Measurements from ENCODE around the gene SLC24A1.

Gene SLC24A1

DNA sequence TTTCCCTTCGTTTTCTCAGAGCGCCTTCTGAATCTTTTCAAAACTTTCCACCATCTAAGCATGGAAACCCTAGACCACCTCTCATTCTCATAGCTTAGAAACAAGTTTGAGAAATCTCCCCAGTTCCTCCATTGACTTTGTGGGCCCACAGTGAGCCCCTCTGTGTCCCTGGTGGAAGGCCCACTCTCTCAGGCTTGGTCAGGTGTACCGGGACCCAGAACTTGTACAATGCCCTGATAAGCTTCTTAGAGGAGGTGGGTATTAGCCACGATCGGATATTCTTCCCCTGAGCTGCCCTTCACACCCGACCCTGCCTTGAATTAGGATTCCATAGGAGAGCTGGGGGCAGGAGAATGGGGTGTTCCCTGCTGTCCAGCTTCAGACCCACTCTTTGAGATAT is at the start of gene SLC24A1:
Gene SLC24A1, plus strand, starts transcription at position 301 of the 400 bp plus-strand sequence. CDS start 2,143 bp downstream, outside the sequence.
- Histone ChIP-seq H3K9me3 (ENCODE audit: control insufficient read depth in 1 of 2, low read length in 2 of 2) (no peaks in the 10 kb centered on the region), H3K36me3 (ENCODE audit: control insufficient read depth in 1 of 2, insufficient read depth in 2 of 2, low read length in 2 of 2) (peaks cover 3 to 4% of the 10 kb centered on the region in 2 donors), H3K27ac (ENCODE audit: low read length) (no peak within 1 kb of the TSS), H3K4me3 (ENCODE audit: low read depth in 1 of 2, low read length in 2 of 2) (no peak within 1 kb of the TSS), H3K4me1 (ENCODE audit: control insufficient read depth in 1 of 2, insufficient read depth in 2 of 2, low read length in 2 of 2) (no peaks in the 10 kb centered on the region), H3K27me3 (ENCODE audit: low read depth, low read length) (no peaks in the 10 kb centered on the region)

GRCh38 chr15:65571971-65572370 is 49.8 kb upstream of the SLC24A1 start:
- no peak overlapping the region for H3K27ac ChIP-seq (ENCODE audit: low read length)
- H3K36me3 ChIP-seq (ENCODE audit: control insufficient read depth in 1 of 2, insufficient read depth in 2 of 2, low read length in 2 of 2): peaks cover 14 to 47% of the 10 kb centered on the region in 2 donors
- no peak overlapping the region for H3K4me3 ChIP-seq (ENCODE audit: low read depth in 1 of 2, low read length in 2 of 2)
- no peaks in the 10 kb centered on the region for H3K4me1 ChIP-seq (ENCODE audit: control insufficient read depth in 1 of 2, insufficient read depth in 2 of 2, low read length in 2 of 2)
- H3K27me3 ChIP-seq (ENCODE audit: low read depth, low read length): no peaks in the 10 kb centered on the region
- H3K9me3 ChIP-seq (ENCODE audit: control insufficient read depth in 1 of 2, low read length in 2 of 2): no peaks in the 10 kb centered on the region

DNA sequence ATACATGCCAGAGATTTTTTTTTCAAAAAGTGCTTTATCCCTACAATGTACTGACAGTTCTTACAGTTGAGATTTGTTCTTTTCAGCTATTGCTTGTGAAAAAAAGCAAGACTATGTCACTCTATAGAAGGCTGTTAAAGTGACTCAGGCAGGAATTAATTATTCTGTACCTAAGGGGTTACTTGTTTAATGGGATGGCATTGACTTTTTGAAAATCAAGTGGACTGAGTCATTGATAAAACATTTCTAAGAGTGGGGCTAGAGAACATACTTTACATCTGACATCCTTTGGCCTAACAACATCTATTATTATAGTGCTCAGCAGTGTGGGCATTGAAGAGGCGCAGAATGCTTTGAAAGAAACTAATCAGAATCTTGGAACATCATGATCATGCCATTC is 45.1 kb upstream of the SLC24A1 start:
- Histone ChIP-seq H3K36me3 (ENCODE audit: control insufficient read depth in 1 of 2, insufficient read depth in 2 of 2, low read length in 2 of 2) (peaks cover 34 to 43% of the 10 kb centered on the region in 2 donors), H3K27ac (ENCODE audit: low read length) (no peak overlapping the region), H3K4me1 (ENCODE audit: control insufficient read depth in 1 of 2, insufficient read depth in 2 of 2, low read length in 2 of 2) (no peaks in the 10 kb centered on the region), H3K4me3 (ENCODE audit: low read depth in 1 of 2, low read length in 2 of 2) (no peak overlapping the region), H3K27me3 (ENCODE audit: low read depth, low read length) (no peaks in the 10 kb centered on the region), H3K9me3 (ENCODE audit: control insufficient read depth in 1 of 2, low read length in 2 of 2) (no peaks in the 10 kb centered on the region)

GRCh38 chr15:65577129-65577996 is 44.4 kb upstream of the SLC24A1 start:
- Histone ChIP-seq H3K4me1 (ENCODE audit: control insufficient read depth in 1 of 2, insufficient read depth in 2 of 2, low read length in 2 of 2) (no peaks in the 10 kb centered on the region), H3K36me3 (ENCODE audit: control insufficient read depth in 1 of 2, insufficient read depth in 2 of 2, low read length in 2 of 2) (peaks cover 34 to 43% of the 10 kb centered on the region in 2 donors), H3K4me3 (ENCODE audit: low read depth in 1 of 2, low read length in 2 of 2) (no peak overlapping the region), H3K27me3 (ENCODE audit: low read depth, low read length) (no peaks in the 10 kb centered on the region), H3K27ac (ENCODE audit: low read length) (no peak overlapping the region), H3K9me3 (ENCODE audit: control insufficient read depth in 1 of 2, low read length in 2 of 2) (no peaks in the 10 kb centered on the region)

DNA sequence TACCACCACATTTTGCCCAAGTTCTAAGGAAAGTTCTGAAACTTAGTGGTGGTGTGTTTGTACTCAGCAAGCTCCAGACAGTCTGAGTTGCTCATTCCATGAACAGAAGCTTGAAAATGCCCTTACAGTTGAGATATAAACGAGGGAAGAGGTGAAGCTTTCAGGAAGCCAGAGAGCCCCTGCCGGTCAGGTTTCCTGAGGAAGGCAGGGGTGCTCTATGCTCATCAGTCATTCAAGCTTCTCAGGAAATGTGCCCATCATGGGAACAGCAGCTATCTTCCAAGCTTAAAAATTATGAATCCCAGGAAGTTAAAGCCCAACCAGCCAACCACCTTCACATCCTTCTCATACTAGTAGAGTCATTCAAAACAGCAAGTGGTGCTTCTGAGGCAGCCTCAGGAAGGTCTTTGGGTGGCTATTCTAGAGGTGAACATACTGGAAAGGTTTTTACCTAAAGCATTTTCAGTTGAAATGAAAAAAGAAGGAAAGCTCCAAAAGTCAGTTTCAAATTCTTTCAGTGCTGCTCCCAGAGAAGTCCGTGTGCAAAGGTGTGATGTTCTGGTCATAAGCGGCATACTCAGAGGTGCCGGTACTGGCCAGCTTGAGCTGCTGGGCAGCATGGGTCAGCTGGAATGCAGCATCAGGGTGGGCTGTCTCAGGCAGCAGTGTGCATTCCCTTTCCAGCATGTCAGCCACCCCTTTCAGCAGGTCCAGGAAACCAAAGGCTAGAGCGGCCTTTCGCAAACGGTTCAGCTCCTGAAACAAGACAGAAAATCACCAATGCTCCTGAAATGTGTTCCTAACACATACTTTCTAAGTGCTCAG is 42.6 kb upstream of the SLC24A1 start:
- Histone ChIP-seq H3K27me3 (ENCODE audit: low read depth, low read length) (no peaks in the 10 kb centered on the region), H3K4me1 (ENCODE audit: control insufficient read depth in 1 of 2, insufficient read depth in 2 of 2, low read length in 2 of 2) (no peaks in the 10 kb centered on the region), H3K4me3 (ENCODE audit: low read depth in 1 of 2, low read length in 2 of 2) (no peak overlapping the region), H3K27ac (ENCODE audit: low read length) (no peak overlapping the region), H3K9me3 (ENCODE audit: control insufficient read depth in 1 of 2, low read length in 2 of 2) (no peaks in the 10 kb centered on the region), H3K36me3 (ENCODE audit: control insufficient read depth in 1 of 2, insufficient read depth in 2 of 2, low read length in 2 of 2) (peaks cover 34 to 49% of the 10 kb centered on the region in 2 donors)

- H3K9me3 ChIP-seq (ENCODE audit: control insufficient read depth in 1 of 2, low read length in 2 of 2): no peaks in the 10 kb centered on the region
- no peak overlapping the region for H3K27ac ChIP-seq (ENCODE audit: low read length)
- peaks cover 38 to 54% of the 10 kb centered on the region in 2 donors for H3K36me3 ChIP-seq (ENCODE audit: control insufficient read depth in 1 of 2, insufficient read depth in 2 of 2, low read length in 2 of 2)
- no peaks in the 10 kb centered on the region for H3K4me1 ChIP-seq (ENCODE audit: control insufficient read depth in 1 of 2, insufficient read depth in 2 of 2, low read length in 2 of 2)
- no peak overlapping the region for H3K4me3 ChIP-seq (ENCODE audit: low read depth in 1 of 2, low read length in 2 of 2)
- H3K27me3 ChIP-seq (ENCODE audit: low read depth, low read length): no peaks in the 10 kb centered on the region
Measured at GRCh38 chr15:65579762-65580161, 42.0 kb upstream of the SLC24A1 start.

GRCh38 chr15:65580287-65580686 is 41.5 kb upstream of the SLC24A1 start:
- Histone ChIP-seq H3K9me3 (ENCODE audit: control insufficient read depth in 1 of 2, low read length in 2 of 2) (no peaks in the 10 kb centered on the region), H3K27ac (ENCODE audit: low read length) (no peak overlapping the region), H3K27me3 (ENCODE audit: low read depth, low read length) (no peaks in the 10 kb centered on the region), H3K4me3 (ENCODE audit: low read depth in 1 of 2, low read length in 2 of 2) (no peak overlapping the region), H3K36me3 (ENCODE audit: control insufficient read depth in 1 of 2, insufficient read depth in 2 of 2, low read length in 2 of 2) (peaks cover 38 to 55% of the 10 kb centered on the region in 2 donors), H3K4me1 (ENCODE audit: control insufficient read depth in 1 of 2, insufficient read depth in 2 of 2, low read length in 2 of 2) (no peaks in the 10 kb centered on the region)

- H3K9me3 ChIP-seq (ENCODE audit: control insufficient read depth in 1 of 2, low read length in 2 of 2): no peaks in the 10 kb centered on the region
- H3K4me3 ChIP-seq (ENCODE audit: low read depth in 1 of 2, low read length in 2 of 2): no peak overlapping the region
- H3K27me3 ChIP-seq (ENCODE audit: low read depth, low read length): no peaks in the 10 kb centered on the region
- H3K36me3 ChIP-seq (ENCODE audit: control insufficient read depth in 1 of 2, insufficient read depth in 2 of 2, low read length in 2 of 2): peaks cover 33 to 60% of the 10 kb centered on the region in 2 donors
- H3K4me1 ChIP-seq (ENCODE audit: control insufficient read depth in 1 of 2, insufficient read depth in 2 of 2, low read length in 2 of 2): no peaks in the 10 kb centered on the region
- H3K27ac ChIP-seq (ENCODE audit: low read length): no peak overlapping the region
Measured at GRCh38 chr15:65583701-65584100, 38.0 kb upstream of the SLC24A1 start.

GRCh38 chr15:65584241-65584640 is 37.5 kb upstream of the SLC24A1 start:
- Histone ChIP-seq H3K27me3 (ENCODE audit: low read depth, low read length) (no peaks in the 10 kb centered on the region), H3K27ac (ENCODE audit: low read length) (no peak overlapping the region), H3K36me3 (ENCODE audit: control insufficient read depth in 1 of 2, insufficient read depth in 2 of 2, low read length in 2 of 2) (peaks cover 29 to 59% of the 10 kb centered on the region in 2 donors), H3K4me1 (ENCODE audit: control insufficient read depth in 1 of 2, insufficient read depth in 2 of 2, low read length in 2 of 2) (no peaks in the 10 kb centered on the region), H3K4me3 (ENCODE audit: low read depth in 1 of 2, low read length in 2 of 2) (no peak overlapping the region), H3K9me3 (ENCODE audit: control insufficient read depth in 1 of 2, low read length in 2 of 2) (no peaks in the 10 kb centered on the region)

GRCh38 chr15:65587094-65587493 is 34.6 kb upstream of the SLC24A1 start:
- peaks cover 36 to 55% of the 10 kb centered on the region in 2 donors for H3K36me3 ChIP-seq (ENCODE audit: control insufficient read depth in 1 of 2, insufficient read depth in 2 of 2, low read length in 2 of 2)
- no peaks in the 10 kb centered on the region for H3K4me1 ChIP-seq (ENCODE audit: control insufficient read depth in 1 of 2, insufficient read depth in 2 of 2, low read length in 2 of 2)

DNA sequence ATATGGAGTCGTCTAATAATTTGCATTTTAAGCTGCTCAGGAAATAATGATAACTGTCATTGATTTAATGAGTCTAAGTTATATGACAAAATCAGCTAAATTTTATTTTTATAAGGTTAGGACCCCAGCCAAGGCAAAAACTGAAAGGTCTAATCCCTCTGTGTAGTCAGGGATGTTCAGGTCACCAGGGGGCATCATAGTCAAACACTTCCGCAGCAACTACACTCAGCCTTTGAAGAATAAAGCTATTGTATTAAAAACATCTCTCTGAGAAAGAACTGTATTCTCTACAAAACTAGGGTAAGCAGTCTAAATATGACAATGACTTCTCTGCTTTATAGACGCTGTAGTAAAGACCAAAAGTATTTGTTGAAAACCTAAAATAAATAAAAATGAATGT is 25.8 kb upstream of the SLC24A1 start:
- Histone ChIP-seq H3K27ac (ENCODE audit: low read length) (no peak overlapping the region), H3K36me3 (ENCODE audit: control insufficient read depth in 1 of 2, insufficient read depth in 2 of 2, low read length in 2 of 2) (peaks cover 67 to 74% of the 10 kb centered on the region in 2 donors), H3K4me3 (ENCODE audit: low read depth in 1 of 2, low read length in 2 of 2) (no peak overlapping the region), H3K9me3 (ENCODE audit: control insufficient read depth in 1 of 2, low read length in 2 of 2) (no peaks in the 10 kb centered on the region), H3K4me1 (ENCODE audit: control insufficient read depth in 1 of 2, insufficient read depth in 2 of 2, low read length in 2 of 2) (no peaks in the 10 kb centered on the region), H3K27me3 (ENCODE audit: low read depth, low read length) (no peaks in the 10 kb centered on the region)

More at GRCh38 chr15:65587094-65587493, 34.6 kb upstream of the SLC24A1 start:
- H3K27ac ChIP-seq (ENCODE audit: low read length): no peak overlapping the region
- no peak overlapping the region for H3K4me3 ChIP-seq (ENCODE audit: low read depth in 1 of 2, low read length in 2 of 2)
- H3K9me3 ChIP-seq (ENCODE audit: control insufficient read depth in 1 of 2, low read length in 2 of 2): no peaks in the 10 kb centered on the region
- H3K27me3 ChIP-seq (ENCODE audit: low read depth, low read length): no peaks in the 10 kb centered on the region

Measured in muscle layer of duodenum (tissue), 2 donors.